NT2/D1 (cell line): Measurements from ENCODE around the gene OTOF.

Source experiments
- SUZ12 ChIP-seq: IDR thresholded peaks from 2 replicates; pipeline ENCODE4 v1.6.1; 2011; ENCODE audit not compliant: insufficient read length, insufficient read depth; ENCODE audit errors: extremely low read depth
- YY1 ChIP-seq: IDR thresholded peaks from 2 replicates; pipeline ENCODE4 v1.6.1; 2011; ENCODE audit not compliant: insufficient read length, insufficient read depth

DNA sequence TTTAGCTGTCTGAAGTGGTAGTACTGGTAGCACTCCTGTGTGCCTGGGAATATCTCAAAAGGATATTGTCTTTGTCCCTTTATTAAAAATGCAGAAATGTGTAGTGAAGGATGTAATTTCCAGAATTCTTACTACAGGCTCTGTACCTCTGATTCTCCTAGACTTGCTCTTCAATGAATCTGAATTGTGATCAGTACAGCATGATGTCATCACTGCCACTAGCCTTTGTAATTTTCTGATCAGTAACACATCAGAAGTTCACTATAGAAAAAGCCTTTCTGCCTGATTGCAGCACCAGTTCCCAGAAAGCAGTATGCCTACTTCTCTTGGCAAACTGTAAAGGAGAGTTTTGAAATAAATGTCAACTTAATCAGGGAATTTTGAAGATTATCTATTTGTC lies 29.2 kb upstream of the OTOF start:
- TF ChIP-seq YY1 (no peak), SUZ12 (no peak)
